NCI-H460 (cell line): ENCODE results near the gene ATG7. TPM values are rescaled to one million over a fixed set of nuclear protein-coding genes. Genes with fewer than 3 reads are reported as not detected.
"Not testable (repeated sequence)": the region's sequence is repeated elsewhere in the genome, so short reads cannot be mapped to it uniquely, and the experiment has no call there.

Source experiments
- DNase-seq: peaks from one replicate; pipeline ENCODE4 v3.0.0-alpha.2; 2016; ENCODE audit warnings: low read depth; ENCODE audit errors: extremely low read depth
- total RNA-seq: library from RNA; depleted of rRNA; stranded (reverse); fragments of >200 nt; shearing (Covaris generic); gene quantifications from 2 replicates; pipeline ENCODE4 v1.2.3, GENCODE V29; 2014

ATG7 gene
- total RNA-seq, 1 experiment from 2014 or later, result 31.9 TPM

- no peak for DNase-seq
Observed at GRCh38 chr3:11382146-11382745, 110.0 kb downstream of the ATG7 start.

GRCh38 chr3:11384074-11384473 is 111.9 kb downstream of the ATG7 start:
- no peak for DNase-seq

- DNase-seq, result no peak
Observed at GRCh38 chr3:11385326-11385725, 113.1 kb downstream of the ATG7 start.

- no peak for DNase-seq
Observed at GRCh38 chr3:11385891-11386290, 113.7 kb downstream of the ATG7 start.

- no peak for DNase-seq
Observed at GRCh38 chr3:11386465-11387113, 114.4 kb downstream of the ATG7 start.

DNA sequence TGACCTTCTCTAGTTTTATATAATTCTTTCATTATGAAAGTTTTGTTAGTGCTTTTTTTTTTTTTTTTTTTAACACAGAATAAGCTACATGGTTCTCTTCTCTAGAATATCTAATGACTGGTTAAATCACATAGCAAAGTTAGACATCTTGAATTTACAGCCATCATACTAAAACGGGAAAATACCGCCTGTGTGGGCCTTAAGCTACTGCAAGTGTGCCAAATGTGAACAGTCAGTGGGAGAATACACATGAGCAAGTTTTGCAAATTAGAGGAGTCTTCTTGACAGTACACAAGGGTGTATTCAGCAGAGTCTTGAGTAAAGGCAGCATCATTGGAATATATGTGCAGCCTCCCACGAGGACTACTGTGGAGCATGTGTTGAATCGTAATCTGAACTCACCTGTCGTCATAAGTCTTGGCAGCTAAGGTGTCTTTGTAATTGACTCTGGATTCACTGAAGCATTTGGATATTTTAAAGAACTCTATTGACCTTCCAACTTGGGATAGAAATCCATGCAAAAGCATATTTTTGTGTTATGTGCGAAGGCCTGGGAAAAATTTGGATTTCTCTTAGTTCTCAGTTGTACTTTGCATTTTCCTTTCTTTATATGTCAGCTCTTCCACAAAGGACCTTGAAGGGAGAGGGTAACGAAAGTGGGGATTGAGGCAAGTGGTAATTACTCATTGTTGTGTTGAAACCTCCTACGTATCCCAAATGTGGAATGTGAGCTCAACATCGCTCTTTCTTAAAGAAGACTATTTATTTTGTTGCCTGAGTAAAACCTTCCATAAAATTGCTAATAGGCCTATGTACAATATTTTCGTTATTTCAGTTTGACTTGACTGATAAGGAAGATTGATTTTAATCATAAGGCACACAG is 117.4 kb downstream of the ATG7 start:
- DNase-seq, result no peak

DNA sequence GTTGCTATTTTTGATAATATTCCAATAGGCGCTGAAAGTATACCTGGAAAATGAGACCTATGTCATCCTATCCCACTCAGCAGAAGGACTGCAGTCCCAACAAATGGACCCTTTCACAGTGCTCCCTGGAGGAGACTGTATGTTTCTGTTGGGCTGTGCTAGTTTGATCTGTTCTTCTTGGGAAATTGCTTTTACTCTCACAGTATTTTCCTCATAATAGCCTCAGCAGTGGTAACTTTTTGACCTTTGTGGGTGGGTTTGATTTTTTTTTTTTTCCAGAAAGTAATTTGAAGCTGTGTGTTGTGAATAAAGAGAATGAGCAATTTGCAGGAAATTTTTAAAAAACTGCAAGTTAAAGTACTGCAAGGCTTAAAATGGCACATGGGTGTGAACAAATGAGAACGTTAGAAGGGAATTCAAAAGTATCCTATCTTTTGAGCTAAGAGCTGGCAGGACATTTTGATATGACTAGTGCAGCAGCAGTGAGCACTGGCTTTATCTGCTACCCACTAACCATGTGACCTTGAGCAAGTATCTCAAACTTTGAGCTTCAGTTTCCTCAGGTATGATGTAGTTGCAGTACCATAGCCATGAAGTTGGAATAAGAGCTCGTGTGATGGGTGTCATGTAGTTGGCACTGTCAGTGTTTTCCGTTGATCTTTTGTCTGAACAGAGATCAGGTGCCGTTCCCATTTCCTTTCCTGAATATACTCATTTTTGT is 118.4 kb downstream of the ATG7 start:
- DNase-seq, result no peak

GRCh38 chr3:11391174-11391879 is 119.1 kb downstream of the ATG7 start:
- no peak for DNase-seq

GRCh38 chr3:11392014-11392859 is 120.0 kb downstream of the ATG7 start:
- no peak for DNase-seq

DNA sequence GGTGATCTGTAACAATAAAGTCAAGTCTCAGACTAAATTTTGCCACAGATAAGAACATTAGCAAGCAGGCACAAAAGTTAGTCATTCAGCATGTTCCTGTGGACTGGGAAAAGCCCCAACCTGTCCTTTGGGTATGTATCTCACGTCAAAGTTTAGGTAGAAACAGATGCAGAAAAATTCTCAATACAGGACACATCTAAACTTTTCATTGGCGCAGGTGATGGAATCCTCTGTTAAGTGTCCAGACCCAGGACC is 120.6 kb downstream of the ATG7 start:
- DNase-seq, result no peak

GRCh38 chr3:11393401-11393800 is 121.2 kb downstream of the ATG7 start:
- DNase-seq, result no peak

- no peak for DNase-seq
Observed at GRCh38 chr3:11394392-11394791, 122.2 kb downstream of the ATG7 start.

GRCh38 chr3:11400213-11400612 is 128.0 kb downstream of the ATG7 start:
- no peak for DNase-seq

DNA sequence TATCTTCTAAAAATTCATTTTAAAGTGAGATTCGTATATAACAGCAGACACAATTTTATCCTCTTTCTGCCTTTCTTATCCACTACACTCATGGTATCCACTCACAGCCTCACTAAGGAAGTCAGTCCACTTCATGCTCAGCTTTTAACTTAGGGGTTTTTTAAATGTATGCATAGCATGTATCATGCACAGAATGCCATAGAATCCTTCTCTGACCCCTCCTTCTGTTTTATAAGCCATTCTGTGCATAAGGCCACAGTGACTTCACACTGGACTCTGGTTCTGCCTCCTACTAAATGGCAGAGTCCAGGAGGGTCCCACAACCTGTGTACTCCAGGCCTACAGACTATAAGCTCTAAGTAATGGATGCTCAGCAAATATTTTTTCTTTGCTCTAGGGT is 129.2 kb downstream of the ATG7 start:
- DNase-seq, result no peak

- DNase-seq, result no peak
Observed at GRCh38 chr3:11405323-11405722, 133.1 kb downstream of the ATG7 start.

GRCh38 chr3:11407644-11408043 is 135.4 kb downstream of the ATG7 start:
- no peak for DNase-seq

GRCh38 chr3:11408324-11408859 is 136.2 kb downstream of the ATG7 start:
- not testable (repeated sequence) for DNase-seq

DNA sequence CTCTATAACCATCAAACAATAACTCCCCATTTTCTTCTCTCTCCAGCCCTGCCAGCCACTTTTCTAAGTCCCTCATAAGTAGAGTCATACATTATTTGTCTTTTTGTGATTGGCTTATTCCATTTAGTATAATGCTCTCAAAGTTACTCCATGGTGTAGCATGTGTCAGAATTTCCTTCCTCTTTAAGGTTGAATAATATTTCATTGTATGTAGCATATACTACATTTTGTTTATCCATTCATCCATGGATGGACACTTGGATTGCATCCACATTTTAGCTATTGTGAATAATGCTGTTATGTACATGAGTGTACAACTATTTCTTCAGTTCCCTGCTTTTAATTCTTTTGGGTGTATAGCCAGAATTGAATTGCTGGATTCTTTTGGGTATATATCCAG is 138.4 kb downstream of the ATG7 start:
- DNase-seq, result no peak

DNA sequence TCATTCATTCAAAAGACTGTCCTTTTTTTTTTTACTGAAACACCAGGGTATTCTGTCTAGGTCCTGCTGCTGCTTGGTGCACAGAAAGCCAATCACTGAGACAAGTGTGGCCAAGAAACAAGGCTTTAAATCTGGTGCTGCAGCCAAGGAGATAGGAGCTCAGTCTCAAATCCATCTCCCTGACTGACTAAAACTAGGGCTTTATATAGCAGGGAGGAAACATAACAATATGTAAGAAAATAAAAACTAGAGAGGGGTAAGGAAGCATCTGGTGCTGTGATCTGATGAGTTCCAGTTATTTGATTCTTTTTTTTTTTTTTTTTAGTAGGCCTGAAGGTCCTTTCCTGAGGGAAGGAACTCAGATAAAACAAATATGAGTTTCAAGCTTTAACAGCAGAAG is 139.8 kb downstream of the ATG7 start:
- DNase-seq, result no peak

DNA sequence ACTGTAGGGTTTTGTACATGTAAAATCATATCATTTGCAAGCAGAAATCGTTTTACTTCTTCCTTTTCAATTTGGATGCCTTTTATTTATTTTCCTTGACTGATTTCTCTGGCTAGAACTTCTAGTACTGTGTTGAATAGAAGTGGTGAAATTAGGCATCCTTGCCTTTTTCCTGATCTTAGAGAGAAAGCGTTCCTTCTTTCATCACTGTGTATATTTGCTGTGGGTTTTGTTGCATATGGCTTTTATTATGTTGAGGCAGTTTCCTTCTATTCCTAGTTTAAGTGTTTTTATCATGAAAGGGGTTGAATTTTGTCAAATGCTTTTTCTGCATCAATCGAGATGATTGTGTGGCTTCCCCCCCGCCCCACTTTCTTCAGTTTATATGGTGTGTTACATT is 140.9 kb downstream of the ATG7 start:
- no peak for DNase-seq
